GM12801 (cell line): Measurements from ENCODE around the gene C18orf63.

Source experiments
- CTCF ChIP-seq: IDR thresholded peaks from one replicate; pipeline ENCODE4 v1.5.1; 2011; ENCODE audit warnings: control low read depth; ENCODE audit not compliant: insufficient read length; ENCODE audit errors: extremely low read depth

The C18orf63 gene

GRCh38 chr18:74373428-74373827 lies 57.8 kb downstream of the C18orf63 start:
- TF ChIP-seq CTCF: no peak

DNA sequence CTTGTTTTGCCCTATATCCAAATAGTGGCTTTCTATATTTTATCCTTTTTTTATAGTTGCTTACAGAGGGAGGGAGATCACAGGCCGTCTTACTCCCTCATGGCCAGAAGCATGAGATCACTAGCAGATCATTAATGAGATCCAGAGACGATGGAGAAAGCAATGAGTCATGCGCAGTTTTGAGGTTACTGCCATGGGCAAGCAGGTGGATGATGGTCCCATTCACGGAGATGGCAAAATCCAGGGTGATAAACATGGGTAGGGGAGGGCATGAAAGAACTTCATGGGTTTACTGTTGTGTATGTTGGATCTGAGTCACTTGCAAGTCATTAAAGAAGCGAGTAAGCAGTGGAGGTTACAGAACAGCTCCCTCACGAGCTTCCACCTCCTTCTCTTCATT lies 60.4 kb downstream of the C18orf63 start:
- no peak for TF ChIP-seq CTCF

GRCh38 chr18:74376523-74376922 lies 60.9 kb downstream of the C18orf63 start:
- TF ChIP-seq CTCF: no peak

DNA sequence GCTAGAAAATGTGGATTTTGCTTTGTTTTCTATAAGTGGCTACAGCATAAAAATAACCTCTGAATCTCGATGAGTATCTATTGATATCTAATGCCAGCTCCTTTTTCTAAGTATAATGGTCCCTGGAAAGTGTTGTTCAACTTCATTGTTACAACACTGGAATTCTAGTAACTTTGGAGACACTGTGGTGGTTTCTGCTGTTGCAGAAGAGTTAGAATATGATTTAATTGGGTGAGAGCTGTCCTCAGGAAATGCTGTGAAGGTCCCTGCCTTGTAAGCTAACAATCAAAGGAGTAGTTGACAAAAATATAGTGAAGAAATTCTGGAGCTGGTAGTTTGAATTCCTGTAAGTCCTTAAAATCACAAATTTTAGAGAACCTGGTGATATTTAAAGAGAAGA lies 62.1 kb downstream of the C18orf63 start:
- no peak for TF ChIP-seq CTCF

GRCh38 chr18:74378179-74378682 lies 62.6 kb downstream of the C18orf63 start:
- TF ChIP-seq CTCF: no peak

GRCh38 chr18:74380916-74381315 lies 65.3 kb downstream of the C18orf63 start:
- no peak for TF ChIP-seq CTCF

GRCh38 chr18:74381621-74382295 lies 66.1 kb downstream of the C18orf63 start:
- TF ChIP-seq CTCF: no peak
